Bronchial epithelial cell (primary cell): ENCODE measurements around the gene POLR2J3. TPM values are rescaled to one million over a fixed set of nuclear protein-coding genes. Genes with fewer than 3 reads are reported as not detected.
"Not testable (repeated sequence)": the region's sequence is repeated elsewhere in the genome, so short reads cannot be mapped to it uniquely, and the experiment has no call there.

Experiments
- DNase-seq: peaks from one replicate; pipeline ENCODE4 v3.0.0-alpha.2; 2010; ENCODE audit warnings: low read depth
- FAIRE-seq: peaks from 2 replicates; lab custom pipeline; 2011; peaks lifted over from hg19 to GRCh38; lab: Jason Lieb, UNC
- H3K27me3 ChIP-seq: 2 replicates; pipeline ENCODE4 v1.5.1; 2011; ENCODE audit warnings: low read length; ENCODE audit not compliant: control insufficient read depth, insufficient read depth
- H3K36me3 ChIP-seq: 2 replicates; pipeline ENCODE4 v1.5.1; 2011; ENCODE audit warnings: low read length; ENCODE audit not compliant: control insufficient read depth, insufficient read depth
- H3K4me3 ChIP-seq: 2 replicates; pipeline ENCODE4 v1.5.1; 2011; ENCODE audit warnings: mild to moderate bottlenecking, low read depth, low read length, control low read depth
- total RNA-seq: library from RNA; depleted of rRNA; stranded (reverse); fragments of >200 nt; gene quantifications from 2 replicates; pipeline ENCODE4 v1.2.1, GENCODE V29; 2014

Gene POLR2J3
- total RNA-seq, 1 donor from 2014 or later, result 25.5 TPM

- DNase-seq, H3K27me3 ChIP-seq, H3K36me3 ChIP-seq, H3K4me3 ChIP-seq, FAIRE-seq: not testable (repeated sequence)
Observed at GRCh38 chr7:102604431-102605145, 32.2 kb upstream of the POLR2J3 start.

GRCh38 chr7:102602317-102602716 is 29.9 kb upstream of the POLR2J3 start:
- not testable (repeated sequence) for H3K36me3 ChIP-seq, H3K4me3 ChIP-seq, H3K27me3 ChIP-seq, DNase-seq, FAIRE-seq

DNA sequence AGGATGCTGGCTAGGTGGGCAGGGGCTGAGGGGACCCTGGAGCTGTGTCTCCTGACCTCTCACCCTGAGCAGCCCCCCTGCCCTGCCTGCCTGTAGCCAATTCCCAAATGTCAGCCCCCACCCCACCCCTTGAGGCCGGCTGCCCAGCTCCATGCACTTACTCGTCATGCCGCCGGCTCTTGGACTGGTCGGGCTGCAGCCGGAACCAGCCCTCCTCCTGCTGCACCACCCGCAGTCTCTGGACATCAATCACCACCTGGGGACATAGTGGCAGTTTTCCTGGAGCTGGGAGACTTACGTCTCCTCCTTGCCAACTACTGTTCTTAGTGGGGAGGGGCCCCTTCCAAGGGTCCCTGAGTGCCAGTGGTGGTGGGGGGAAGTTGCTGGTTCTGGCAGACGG is 27.3 kb upstream of the POLR2J3 start:
- FAIRE-seq, H3K36me3 ChIP-seq: not testable (repeated sequence)

DNA sequence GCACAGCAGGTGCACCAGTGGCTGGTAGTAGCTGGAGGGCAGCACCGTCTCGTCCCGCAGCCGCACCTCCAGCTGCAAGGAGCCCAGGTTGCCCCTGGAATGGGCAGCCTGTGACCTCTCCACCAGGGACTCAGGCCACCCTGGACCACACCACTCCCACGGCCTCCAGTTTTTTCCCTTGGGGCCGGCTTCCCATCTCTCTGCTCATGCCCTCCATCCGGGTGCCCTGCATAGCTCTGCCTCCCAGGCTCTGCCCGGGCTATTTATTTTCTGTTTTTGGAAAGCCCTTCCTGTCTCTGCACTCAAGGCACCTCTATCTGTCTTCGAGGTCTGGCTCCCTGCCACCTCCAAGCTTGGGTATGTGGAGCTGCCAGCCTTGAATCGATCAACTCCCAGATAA is 23.7 kb upstream of the POLR2J3 start:
- FAIRE-seq, H3K4me3 ChIP-seq, DNase-seq, H3K27me3 ChIP-seq, H3K36me3 ChIP-seq: not testable (repeated sequence)

More for the DNA sequence above, 27.3 kb upstream of the POLR2J3 start:
- not testable (repeated sequence) for H3K4me3 ChIP-seq, H3K27me3 ChIP-seq, DNase-seq

GRCh38 chr7:102593637-102594334 is 21.4 kb upstream of the POLR2J3 start:
- H3K27me3 ChIP-seq, DNase-seq, H3K36me3 ChIP-seq, H3K4me3 ChIP-seq, FAIRE-seq: not testable (repeated sequence)

DNA sequence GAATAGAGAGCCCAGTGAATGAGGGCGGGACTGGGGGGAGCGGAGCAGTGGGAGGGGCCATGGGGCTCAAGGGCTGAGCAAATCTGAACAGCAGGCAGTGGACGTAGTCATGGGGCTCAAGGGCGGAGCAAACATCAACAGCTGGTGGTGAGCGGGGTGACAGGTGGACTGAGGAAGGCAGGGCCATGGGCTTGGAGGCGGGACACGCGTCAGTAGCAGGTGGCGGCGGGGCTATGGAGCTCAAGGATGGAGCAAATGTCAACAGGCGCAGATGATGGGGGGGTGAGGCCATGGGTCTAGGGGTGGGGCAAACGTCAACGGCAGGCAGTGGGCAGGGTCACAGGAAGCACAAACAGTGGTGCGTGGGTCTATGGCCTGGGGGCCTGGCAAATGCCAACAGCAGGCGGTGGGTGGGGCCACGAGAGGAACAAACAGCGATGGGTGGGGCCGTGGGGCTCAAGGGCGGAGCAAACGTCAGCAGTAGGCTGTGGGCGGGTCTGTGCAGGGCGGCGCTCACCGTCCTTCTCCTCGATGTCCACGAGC is 20.2 kb upstream of the POLR2J3 start:
- not testable (repeated sequence) for DNase-seq, H3K4me3 ChIP-seq, H3K36me3 ChIP-seq, H3K27me3 ChIP-seq, FAIRE-seq

DNA sequence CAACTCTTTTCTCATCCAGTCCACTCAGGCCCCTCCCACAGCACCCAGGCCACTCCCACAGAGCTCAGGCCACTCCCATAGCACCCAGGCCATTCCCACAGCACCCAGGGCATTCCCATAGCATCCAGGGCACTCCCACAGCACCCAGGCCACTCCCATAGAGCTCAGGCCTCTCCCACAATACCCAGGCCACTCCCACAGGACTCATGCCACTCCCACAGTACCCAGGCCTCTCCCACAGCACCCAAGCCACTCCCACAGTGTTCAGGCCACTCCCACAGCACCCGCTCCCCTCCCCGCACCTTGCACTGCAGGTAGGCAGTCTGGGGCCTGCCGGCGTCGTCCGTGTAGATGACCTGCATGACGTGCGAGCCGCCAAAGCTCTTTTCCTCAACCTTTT is 17.5 kb upstream of the POLR2J3 start:
- not testable (repeated sequence) for FAIRE-seq, DNase-seq, H3K4me3 ChIP-seq

GRCh38 chr7:102583495-102583894 is 11.1 kb upstream of the POLR2J3 start:
- FAIRE-seq, DNase-seq, H3K4me3 ChIP-seq, H3K36me3 ChIP-seq, H3K27me3 ChIP-seq: not testable (repeated sequence)

More for the DNA sequence above, 17.5 kb upstream of the POLR2J3 start:
- not testable (repeated sequence) for H3K27me3 ChIP-seq, H3K36me3 ChIP-seq

- H3K27me3 ChIP-seq, FAIRE-seq, H3K36me3 ChIP-seq, DNase-seq, H3K4me3 ChIP-seq: not testable (repeated sequence)
Observed at GRCh38 chr7:102581722-102582121, 9.3 kb upstream of the POLR2J3 start.

- H3K36me3 ChIP-seq, DNase-seq, H3K4me3 ChIP-seq, FAIRE-seq, H3K27me3 ChIP-seq: not testable (repeated sequence)
Observed at GRCh38 chr7:102578486-102578885, 6.1 kb upstream of the POLR2J3 start.

- FAIRE-seq, H3K4me3 ChIP-seq, DNase-seq, H3K27me3 ChIP-seq, H3K36me3 ChIP-seq: not testable (repeated sequence)
Observed at GRCh38 chr7:102577315-102578240, 5.2 kb upstream of the POLR2J3 start.

GRCh38 chr7:102576363-102576762 is 4.0 kb upstream of the POLR2J3 start:
- H3K27me3 ChIP-seq, FAIRE-seq, H3K36me3 ChIP-seq, H3K4me3 ChIP-seq, DNase-seq: not testable (repeated sequence)

GRCh38 chr7:102574607-102575006 is 2.2 kb upstream of the POLR2J3 start:
- not testable (repeated sequence) for FAIRE-seq, H3K4me3 ChIP-seq, H3K27me3 ChIP-seq, DNase-seq, H3K36me3 ChIP-seq
